Gastrocnemius medialis (tissue), 4 donors: ENCODE data around the gene ZNF19.

ENCODE experiments used
- CTCF ChIP-seq, 5 experiments: fragments of 450-650 bp in 3 of 5; fragments of 200-600 bp in 2 of 5; sonication (generic) in 2 of 5; IDR thresholded peaks in 4 of 5; conservative IDR thresholded peaks in 1 of 5; 1 replicate in 4 of 5; 2 replicates in 1 of 5; pipeline ENCODE4 v1.5.1; 2016 to 2019; ENCODE audit warnings: antibody characterized with exemption in 5 of 5, mild to moderate bottlenecking in 3 of 5, moderate library complexity in 3 of 5
- POLR2A ChIP-seq, 2 donors: fragments of 450-650 bp; IDR thresholded peaks; one replicate each; pipeline ENCODE4 v1.6.1; 2017; ENCODE audit warnings: antibody characterized with exemption in 2 of 2, mild to moderate bottlenecking in 2 of 2, moderate library complexity in 2 of 2

- no peak for TF ChIP-seq CTCF (IDR thresholded peaks at IDR 0.05 in 4 of 5, conservative IDR thresholded peaks at IDR 0.05 in 1 of 5)
- no peak for TF ChIP-seq POLR2A (IDR thresholded peaks at IDR 0.05)
Measured at GRCh38 chr16:71493213-71493612, 4.1 kb upstream of the ZNF19 start.
